GM23248 (cell line): Measurements from ENCODE around the gene MRPL38. TPM values are rescaled to one million over a fixed set of nuclear protein-coding genes. Genes with fewer than 3 reads are reported as not detected.

Experiments used
- DNase-seq: peaks from one replicate; pipeline ENCODE4 v3.0.0-alpha.2; 2015
- H2AFZ ChIP-seq: fragments of 200-600 bp; sonication (generic); 2 replicates; pipeline ENCODE4 v1.6.1; 2016; ENCODE audit warnings: antibody characterized with exemption
- H3F3A ChIP-seq: fragments of 200-600 bp; sonication (generic); 2 replicates; pipeline ENCODE4 v1.6.1; 2016; ENCODE audit warnings: mild to moderate bottlenecking, antibody characterized with exemption, mixed run types; ENCODE audit not compliant: insufficient read depth
- H3K27ac ChIP-seq: fragments of 200-600 bp; sonication (generic); 2 replicates; pipeline ENCODE4 v1.5.1; 2016; ENCODE audit warnings: mild to moderate bottlenecking
- H3K27me3 ChIP-seq: fragments of 200-600 bp; sonication (generic); replicated peaks from 2 replicates; pipeline ENCODE4 v1.6.1; 2016; ENCODE audit warnings: mild to moderate bottlenecking; ENCODE audit not compliant: insufficient read depth
- H3K36me3 ChIP-seq: fragments of 200-600 bp; sonication (generic); 2 replicates; pipeline ENCODE4 v1.6.1; 2016; ENCODE audit warnings: low read depth, mild to moderate bottlenecking
- H3K4me1 ChIP-seq: fragments of 200-600 bp; sonication (generic); 2 replicates; pipeline ENCODE4 v1.6.1; 2016; ENCODE audit warnings: mild to moderate bottlenecking; ENCODE audit not compliant: insufficient read depth
- H3K4me2 ChIP-seq: fragments of 200-600 bp; sonication (generic); one replicate; pipeline ENCODE4 v1.6.1; 2016; ENCODE audit warnings: mild to moderate bottlenecking; ENCODE audit not compliant: unreplicated experiment
- H3K4me3 ChIP-seq: fragments of 200-600 bp; sonication (generic); 2 replicates; pipeline ENCODE4 v1.5.1; 2016; ENCODE audit warnings: mild to moderate bottlenecking
- H3K79me2 ChIP-seq: fragments of 200-600 bp; sonication (generic); 2 replicates; pipeline ENCODE4 v1.6.1; 2016; ENCODE audit warnings: mild to moderate bottlenecking; ENCODE audit not compliant: insufficient read depth
- H3K9ac ChIP-seq: fragments of 200-600 bp; sonication (generic); 2 replicates; pipeline ENCODE4 v1.6.1; 2016; ENCODE audit warnings: mild to moderate bottlenecking
- H3K9me2 ChIP-seq: fragments of 200-600 bp; sonication (generic); 2 replicates; pipeline ENCODE4 v1.6.1; 2016; ENCODE audit warnings: mixed run types, mild to moderate bottlenecking, moderate library complexity; ENCODE audit not compliant: insufficient read depth
- H3K9me3 ChIP-seq: fragments of 200-600 bp; sonication (generic); one replicate; pipeline ENCODE4 v1.6.1; 2017; ENCODE audit warnings: low read depth
- H4K20me1 ChIP-seq: fragments of 200-600 bp; sonication (generic); 2 replicates; pipeline ENCODE4 v1.6.0; 2016; ENCODE audit not compliant: insufficient read depth
- EZH2 ChIP-seq: fragments of 200-600 bp; sonication (generic); IDR thresholded peaks from 2 replicates; pipeline ENCODE4 v1.6.1; 2018; ENCODE audit warnings: antibody characterized with exemption, mild to moderate bottlenecking; ENCODE audit not compliant: insufficient read depth, poor library complexity, severe bottlenecking
- EZH2phosphoT487 ChIP-seq: fragments of 200-600 bp; sonication (generic); IDR thresholded peaks from 2 replicates; pipeline ENCODE4 v1.6.1; 2018; ENCODE audit warnings: antibody characterized with exemption, moderate library complexity, mild to moderate bottlenecking, low read depth; ENCODE audit not compliant: insufficient read depth
- WGBS, 2 experiments: methylation state at CpG; one replicate each; pipeline ENCODE4 v1.1.6; 2015 to 2017; ENCODE audit warnings: low lambda C conversion rate in 2 of 2, low coverage in 1 of 2; ENCODE audit errors: missing lambda C conversion rate in 2 of 2; 5-methylcytosine and 5-hydroxymethylcytosine counted together
- in situ Hi-C: fragments of 300-500 bp; cut with MboI; formaldehyde crosslinking; loops from 2 replicates; pipeline ENCODE4 v1.15.0; 2020
- polyA plus RNA-seq: library from polyadenylated mRNA; unstranded; fragments of >200 nt; fragmentation: Nextera tagmentation; extraction: Ambion mirVana; gene quantifications from 2 replicates; pipeline ENCODE4 v1.2.1, GENCODE V29; 2016
- total RNA-seq: library from RNA; depleted of rRNA; stranded (reverse); fragments of >200 nt; shearing (Covaris generic); gene quantifications from 2 replicates; pipeline ENCODE4 v1.2.3, GENCODE V29; 2014

The MRPL38 gene
- total and polyA plus RNA-seq, 2 experiments from 2014 or later = 18.8 to 51.9 TPM

- H3K27me3 ChIP-seq = no peaks in the 10 kb centered on the region
- no peak overlapping the region for H3K4me3 ChIP-seq
- H3K4me2 ChIP-seq = no peak overlapping the region
- no peak overlapping the region for H3K27ac ChIP-seq
- DNase-seq = no peak
- no peaks in the 10 kb centered on the region for H4K20me1 ChIP-seq
- 93 to 95% methylated on average over 13 to 16 of the region's 16 CpGs for WGBS, 2 experiments
- in situ Hi-C loops = no loop called here
- TF ChIP-seq EZH2 = no peak
- no peak overlapping the region for H3K9ac ChIP-seq
- no peaks in the 10 kb centered on the region for H3K9me3 ChIP-seq
- peaks cover 29% of the 10 kb centered on the region for H3K79me2 ChIP-seq
- H3K9me2 ChIP-seq = no peaks in the 10 kb centered on the region
- peaks cover 15% of the 10 kb centered on the region; the same call in 1 of the 2 replicates for H3F3A ChIP-seq
- no peaks in the 10 kb centered on the region; the same call in 1 of the 2 replicates for H3K36me3 ChIP-seq
- H2AFZ ChIP-seq = no peak overlapping the region
- peaks cover 13% of the 10 kb centered on the region for H3K4me1 ChIP-seq
Measured at GRCh38 chr17:75898791-75899190, 5.9 kb downstream of the MRPL38 start.

GRCh38 chr17:75898065-75898464, 6.6 kb downstream of the MRPL38 start:
- no peaks in the 10 kb centered on the region; the same call in 1 of the 2 replicates for H3K36me3 ChIP-seq
- peaks cover 8% of the 10 kb centered on the region for H3K4me1 ChIP-seq
- in situ Hi-C loops = no loop called here
- no peak overlapping the region for H3K27ac ChIP-seq
- H3F3A ChIP-seq = peaks cover 9% of the 10 kb centered on the region; the same call in 1 of the 2 replicates
- no peak overlapping the region for H3K9ac ChIP-seq
- H3K27me3 ChIP-seq = no peaks in the 10 kb centered on the region
- H3K4me3 ChIP-seq = no peak overlapping the region
- no peak for DNase-seq
- 82 to 83% methylated on average over 8 of the region's 8 CpGs for WGBS, 2 experiments
- TF ChIP-seq EZH2 (no peak), EZH2phosphoT487 (no peak)
- H3K9me2 ChIP-seq = no peaks in the 10 kb centered on the region
- no peak overlapping the region for H2AFZ ChIP-seq
- no peak overlapping the region for H3K4me2 ChIP-seq
- peaks cover 22% of the 10 kb centered on the region for H3K79me2 ChIP-seq
- H3K9me3 ChIP-seq = no peaks in the 10 kb centered on the region
- H4K20me1 ChIP-seq = no peaks in the 10 kb centered on the region

- peak overlapping the region; percentile 62 for H2AFZ ChIP-seq
- WGBS, 2 experiments = 41 to 45% methylated on average over 26 to 30 of the region's 37 CpGs
Measured at GRCh38 chr17:75897160-75898019, 7.3 kb downstream of the MRPL38 start.

DNA sequence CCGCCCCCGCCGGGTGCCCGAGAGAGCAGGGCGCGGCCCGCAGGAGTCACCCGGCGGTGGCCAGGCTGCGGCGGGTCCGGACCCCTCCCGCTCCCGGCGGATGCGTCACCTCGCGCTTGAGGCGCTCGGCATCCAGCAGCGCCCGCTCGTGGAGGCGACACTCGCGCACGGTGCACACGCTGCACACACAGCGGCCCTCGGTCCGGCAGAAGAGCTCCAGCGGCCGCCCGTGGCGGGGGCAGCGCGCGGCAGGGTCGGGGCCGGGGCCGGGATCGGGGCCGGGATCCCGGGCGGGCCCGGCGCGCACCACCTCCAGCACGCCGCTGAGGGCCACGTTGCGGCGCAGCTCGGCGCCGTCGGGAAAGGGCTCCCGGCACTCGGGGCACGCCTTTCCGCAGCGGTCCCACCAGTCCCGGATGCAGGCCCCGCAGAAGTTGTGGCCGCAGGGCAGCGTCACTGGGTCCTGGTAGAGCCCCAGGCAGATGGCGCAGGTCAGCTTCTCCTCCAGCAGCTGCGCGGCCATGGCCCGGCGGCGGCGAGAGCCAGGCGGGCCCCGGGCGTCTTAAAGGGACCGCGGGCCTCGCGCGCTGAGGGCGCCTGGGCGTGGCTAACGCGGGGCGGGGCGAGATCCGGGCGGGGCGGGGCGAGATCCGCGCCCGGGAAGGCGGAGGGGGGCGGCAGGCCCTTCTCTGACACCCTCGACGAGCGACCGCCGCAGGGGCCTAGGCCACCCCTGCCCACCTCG, 8.1 kb downstream of the MRPL38 start, which contains the start of gene TRIM65:
TRIM65 (minus strand) TSS at position 537 of the 745 bp plus-strand sequence; CDS start at position 523, 14 bp downstream.
- no peaks in the 10 kb centered on the region for H3K9me2 ChIP-seq
- peak within 1 kb of the TSS; percentile 72 for H2AFZ ChIP-seq
- no peak for TF ChIP-seq EZH2
- TF ChIP-seq EZH2phosphoT487 = no peak
- in situ Hi-C loops = no loop called here
- H4K20me1 ChIP-seq = no peaks in the 10 kb centered on the region
- no peaks in the 10 kb centered on the region for H3K27me3 ChIP-seq
- peak within 1 kb of the TSS; percentile 86 for H3K4me2 ChIP-seq
- H3K4me3 ChIP-seq = peak within 1 kb of the TSS; percentile 70
- H3K9me3 ChIP-seq = no peaks in the 10 kb centered on the region
- peak within 1 kb of the TSS; percentile 89 for H3K9ac ChIP-seq
- WGBS, 2 experiments = 1 to 2% methylated on average over 40 to 76 of the region's 102 CpGs
- peaks cover 21% of the 10 kb centered on the region for H3K79me2 ChIP-seq
- H3K4me1 ChIP-seq = peaks cover 8% of the 10 kb centered on the region
- no peaks in the 10 kb centered on the region; the same call in 1 of the 2 replicates for H3K36me3 ChIP-seq
- H3F3A ChIP-seq = peaks cover 6% of the 10 kb centered on the region; the same call in 1 of the 2 replicates
- DNase-seq = peak; percentile 97
- H3K27ac ChIP-seq = peak within 1 kb of the TSS; percentile 67

More at GRCh38 chr17:75897160-75898019, 7.3 kb downstream of the MRPL38 start:
- H3K9me3 ChIP-seq = no peaks in the 10 kb centered on the region
- TF ChIP-seq EZH2phosphoT487 = no peak
- no peak for TF ChIP-seq EZH2
- H3K27me3 ChIP-seq = no peaks in the 10 kb centered on the region
- peak; percentile 29 for DNase-seq
- H3K36me3 ChIP-seq = no peaks in the 10 kb centered on the region; the same call in 1 of the 2 replicates
- H3K9ac ChIP-seq = peak overlapping the region; percentile 89
- H3K4me1 ChIP-seq = peaks cover 8% of the 10 kb centered on the region
- in situ Hi-C loops = no loop called here
- H3K79me2 ChIP-seq = peaks cover 21% of the 10 kb centered on the region
- peak overlapping the region; percentile 67 for H3K27ac ChIP-seq
- H3K4me3 ChIP-seq = peak overlapping the region; percentile 70
- H3K9me2 ChIP-seq = no peaks in the 10 kb centered on the region
- H3F3A ChIP-seq = peaks cover 6% of the 10 kb centered on the region; the same call in 1 of the 2 replicates
- H3K4me2 ChIP-seq = peak overlapping the region; percentile 86
- H4K20me1 ChIP-seq = no peaks in the 10 kb centered on the region
